AG10803 (cell line): ENCODE measurements around the gene TXNDC11.

Source experiments
- DNase-seq: peaks from one replicate; pipeline ENCODE4 v3.0.0; 2010; ENCODE audit warnings: low read depth
- H3K4me3 ChIP-seq: 2 replicates; pipeline ENCODE4 v1.5.1; 2011; ENCODE audit warnings: mild to moderate bottlenecking, low read length, control low read depth
- TF ChIP-seq, protein P1 (sequence below): conservative IDR thresholded peaks from 2 replicates; pipeline ENCODE4 v1.5.1; 2011; ENCODE audit warnings: mild to moderate bottlenecking, low read length, control low read depth, inconsistent platforms

Gene TXNDC11

DNA sequence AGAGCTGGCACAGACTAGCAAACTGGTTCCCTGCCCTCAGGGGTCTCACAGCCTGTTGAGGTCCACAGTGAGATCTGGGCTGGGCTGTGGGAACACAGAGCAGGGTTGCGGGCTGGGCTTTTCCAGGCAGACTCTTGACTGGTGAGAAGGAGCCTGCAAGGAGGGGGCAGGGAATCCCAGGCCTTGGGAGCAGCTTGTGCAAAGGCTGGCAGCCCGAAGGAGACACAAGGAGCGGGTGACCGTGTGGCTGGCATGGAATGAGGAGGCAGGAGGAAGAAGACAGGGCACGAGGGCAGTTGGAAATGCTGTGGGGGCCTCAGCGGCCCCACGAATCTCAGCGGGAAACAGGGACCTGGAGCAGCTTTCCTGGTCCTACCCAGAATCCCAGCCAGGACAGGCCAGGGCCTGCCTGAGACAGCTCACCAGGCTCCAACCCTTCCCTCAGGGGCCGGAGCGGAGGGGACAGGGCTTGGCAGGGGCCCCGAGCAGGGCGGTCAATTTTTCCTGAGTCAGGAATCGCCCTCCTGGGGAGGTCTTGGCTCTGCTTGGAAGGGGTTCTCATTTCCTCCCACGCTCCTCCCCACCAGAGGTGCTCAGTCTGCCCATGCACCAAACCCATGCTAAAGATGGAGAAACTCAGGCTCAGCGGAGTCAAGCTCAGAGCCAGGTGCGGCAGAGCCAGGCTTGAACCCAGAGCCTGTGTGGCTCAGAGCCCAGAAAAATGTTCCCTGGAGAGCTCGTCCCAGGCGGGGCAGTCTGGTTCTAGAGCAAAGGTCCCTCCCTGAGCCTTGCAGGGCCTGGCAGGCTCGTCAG, 83.6 kb downstream of the TXNDC11 start:
- TF ChIP-seq, protein P1, sequence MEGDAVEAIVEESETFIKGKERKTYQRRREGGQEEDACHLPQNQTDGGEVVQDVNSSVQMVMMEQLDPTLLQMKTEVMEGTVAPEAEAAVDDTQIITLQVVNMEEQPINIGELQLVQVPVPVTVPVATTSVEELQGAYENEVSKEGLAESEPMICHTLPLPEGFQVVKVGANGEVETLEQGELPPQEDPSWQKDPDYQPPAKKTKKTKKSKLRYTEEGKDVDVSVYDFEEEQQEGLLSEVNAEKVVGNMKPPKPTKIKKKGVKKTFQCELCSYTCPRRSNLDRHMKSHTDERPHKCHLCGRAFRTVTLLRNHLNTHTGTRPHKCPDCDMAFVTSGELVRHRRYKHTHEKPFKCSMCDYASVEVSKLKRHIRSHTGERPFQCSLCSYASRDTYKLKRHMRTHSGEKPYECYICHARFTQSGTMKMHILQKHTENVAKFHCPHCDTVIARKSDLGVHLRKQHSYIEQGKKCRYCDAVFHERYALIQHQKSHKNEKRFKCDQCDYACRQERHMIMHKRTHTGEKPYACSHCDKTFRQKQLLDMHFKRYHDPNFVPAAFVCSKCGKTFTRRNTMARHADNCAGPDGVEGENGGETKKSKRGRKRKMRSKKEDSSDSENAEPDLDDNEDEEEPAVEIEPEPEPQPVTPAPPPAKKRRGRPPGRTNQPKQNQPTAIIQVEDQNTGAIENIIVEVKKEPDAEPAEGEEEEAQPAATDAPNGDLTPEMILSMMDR: no peak
- DNase-seq: no peak
- no peak overlapping the region for H3K4me3 ChIP-seq

DNA sequence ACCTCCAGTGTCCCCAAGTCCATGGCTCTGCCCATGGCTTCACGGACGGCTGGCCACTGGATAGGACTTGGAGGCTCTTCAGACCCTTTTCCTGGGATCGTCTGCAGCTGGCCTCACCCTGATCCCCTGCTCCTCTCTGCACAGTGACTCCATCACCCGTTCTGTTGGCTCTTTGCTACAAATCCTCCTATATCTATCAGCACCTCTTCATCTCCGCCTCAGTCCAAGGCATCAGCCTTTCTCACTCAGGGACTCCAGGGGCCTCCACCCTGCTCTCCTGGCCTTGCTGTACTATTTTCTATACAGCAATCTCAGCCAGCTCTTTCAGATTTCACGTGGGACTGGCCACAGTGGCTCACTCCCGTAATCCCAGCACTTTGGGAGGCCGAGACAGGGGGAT, 85.1 kb downstream of the TXNDC11 start:
- DNase-seq: no peak
- TF ChIP-seq, protein P1: no peak
- no peak overlapping the region for H3K4me3 ChIP-seq

DNA sequence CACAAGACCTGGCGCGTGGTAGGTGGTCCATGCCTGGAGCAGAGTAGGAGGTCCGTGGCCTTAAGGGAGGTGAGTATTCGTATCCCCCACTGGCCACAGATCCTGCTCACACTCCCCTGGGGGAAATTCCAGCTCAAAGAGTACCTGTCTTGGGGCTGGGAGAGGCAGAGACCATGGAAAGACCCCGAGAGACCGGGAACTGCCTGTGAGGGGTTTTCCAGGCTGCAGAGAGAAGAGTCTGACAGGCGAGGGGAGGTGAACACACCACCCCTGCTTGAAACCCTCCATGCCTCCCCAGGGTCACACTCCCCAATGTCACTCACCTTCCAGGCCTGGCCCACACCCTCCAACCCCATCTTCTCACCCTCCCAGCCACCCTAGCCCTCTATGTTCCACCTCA, 87.0 kb downstream of the TXNDC11 start:
- no peak overlapping the region for H3K4me3 ChIP-seq
- TF ChIP-seq, protein P1: no peak
- no peak for DNase-seq

DNA sequence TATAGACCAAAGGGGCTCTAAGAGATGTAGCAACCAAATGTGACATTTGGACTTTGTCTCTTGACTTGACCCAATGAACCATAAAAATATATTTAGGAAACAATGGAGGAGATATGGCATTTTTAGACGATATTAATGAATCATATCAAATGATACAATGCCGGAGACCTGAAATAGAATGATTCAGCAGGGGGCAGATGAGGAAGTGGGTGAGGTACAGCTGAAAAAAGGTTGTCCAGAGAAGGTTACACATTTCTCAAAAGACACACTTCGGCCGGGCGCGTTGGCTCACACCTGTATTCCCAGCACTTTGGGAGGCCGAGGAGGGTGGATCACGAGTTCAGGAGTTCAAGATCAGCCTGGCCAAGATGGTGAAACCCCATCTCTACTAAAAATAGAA, 90.9 kb downstream of the TXNDC11 start:
- no peak for DNase-seq
- TF ChIP-seq, protein P1: no peak
- no peak overlapping the region for H3K4me3 ChIP-seq

DNA sequence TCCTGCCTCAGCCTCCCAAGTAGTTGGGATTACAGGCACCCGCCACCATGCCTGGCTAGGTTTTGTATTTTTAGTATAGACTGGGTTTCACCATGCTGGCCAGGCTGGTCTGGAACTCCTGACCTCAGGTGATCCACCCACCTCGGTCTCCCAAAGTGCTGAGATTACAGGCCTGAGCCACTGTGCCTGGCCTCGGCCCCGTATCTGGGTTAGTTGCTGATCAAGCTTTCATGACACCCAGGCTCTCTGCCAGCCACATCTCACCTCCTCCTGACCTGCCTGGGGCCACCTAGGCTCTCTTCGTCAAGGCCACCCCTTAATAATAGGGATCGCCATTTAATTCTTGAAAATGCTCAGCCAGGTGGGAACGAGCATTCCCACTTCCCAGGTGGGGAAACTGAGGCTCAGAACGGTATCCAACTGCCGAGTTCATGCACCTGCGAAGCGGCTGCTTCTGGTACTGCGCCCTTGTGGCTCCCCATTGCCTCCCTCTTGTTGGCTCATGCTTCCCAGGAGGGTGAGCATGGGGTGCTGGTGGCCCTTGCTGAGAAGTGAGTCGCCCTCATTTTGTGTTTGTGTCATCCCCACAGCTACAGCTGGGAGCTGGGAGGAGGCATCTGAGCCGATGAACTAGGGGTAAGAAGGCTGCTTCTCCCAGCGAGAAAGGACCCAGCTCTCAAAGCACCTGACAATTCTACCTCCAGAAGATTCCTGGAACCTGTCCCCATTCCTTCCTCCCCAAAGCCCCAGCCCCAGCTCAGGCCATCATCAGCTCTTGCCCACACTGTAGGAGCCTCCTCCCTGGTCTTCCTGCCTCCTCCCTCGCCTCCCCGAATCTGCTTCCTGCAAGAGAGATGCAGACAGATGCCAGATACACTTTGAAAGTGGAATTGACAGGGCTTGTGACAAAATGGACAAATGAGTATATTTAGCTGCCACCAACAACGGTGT, 91.7 kb downstream of the TXNDC11 start:
- TF ChIP-seq, protein P1: no peak
- H3K4me3 ChIP-seq: no peak overlapping the region

DNA sequence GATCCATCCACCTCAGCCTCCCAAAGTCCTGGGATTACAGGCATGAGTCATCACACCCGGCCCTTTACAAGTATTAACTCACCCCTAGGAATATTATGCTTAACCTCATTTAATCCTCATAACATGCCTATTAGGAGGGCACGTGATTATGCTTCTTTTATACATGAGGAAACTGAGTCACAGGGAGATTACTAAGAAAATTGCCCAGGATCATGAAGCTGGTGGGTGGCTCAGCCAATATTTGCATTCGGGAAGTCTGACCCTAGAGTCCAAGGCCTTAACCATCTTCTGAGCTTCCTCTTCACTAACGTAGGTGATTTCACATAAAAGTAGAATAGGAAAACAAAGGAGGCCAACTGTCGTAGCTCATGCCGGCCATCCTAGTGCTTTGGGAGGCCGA, 93.4 kb downstream of the TXNDC11 start:
- no peak overlapping the region for H3K4me3 ChIP-seq
- TF ChIP-seq, protein P1: no peak
- no peak for DNase-seq

More for the DNA sequence above, 91.7 kb downstream of the TXNDC11 start:
- DNase-seq: no peak
